ENCODE results near the gene THSD4. TPM values are rescaled to one million over a fixed set of nuclear protein-coding genes. Genes with fewer than 3 reads are reported as not detected.

The THSD4 gene
- total RNA-seq, 1 donor: 15.6 TPM

DNA sequence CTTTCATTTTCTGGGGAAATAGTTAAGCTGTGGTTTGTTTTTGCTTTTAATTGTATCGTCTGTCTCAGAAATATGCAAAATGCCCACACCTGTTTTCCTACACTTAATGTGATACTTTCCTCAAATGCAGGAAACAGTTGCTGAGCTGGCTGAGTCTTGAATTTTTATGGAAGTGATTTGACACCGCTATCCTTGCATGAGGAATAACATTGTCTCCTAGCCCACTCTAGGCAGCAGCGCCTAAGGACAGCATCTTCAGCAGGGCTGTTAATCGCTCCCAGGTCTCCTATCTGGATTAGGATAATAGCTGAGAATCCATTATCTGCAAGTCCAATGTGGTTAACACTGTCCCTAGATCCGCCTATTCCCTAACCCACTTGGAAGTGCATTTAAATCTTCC lies 562.5 kb downstream of the THSD4 start:
- Histone ChIP-seq H3K4me2 (ENCODE audit: insufficient read depth, low read length) (no peak overlapping the region), H3K79me2 (ENCODE audit: insufficient read depth, low read length) (no peaks in the 10 kb centered on the region), H3K27me3 (ENCODE audit: insufficient read depth, low read length) (no peaks in the 10 kb centered on the region), H4K20me1 (ENCODE audit: insufficient read depth, low read length) (no peaks in the 10 kb centered on the region), H3K4me3 (ENCODE audit: insufficient read depth, low read length) (no peak overlapping the region), H3K36me3 (ENCODE audit: insufficient read depth, low read length) (no peaks in the 10 kb centered on the region), H3K9me3 (ENCODE audit: low read depth, low read length) (no peaks in the 10 kb centered on the region), H3K4me1 (ENCODE audit: insufficient read depth, low read length) (peaks cover 3% of the 10 kb centered on the region), H2AFZ (ENCODE audit: low read length) (no peak overlapping the region), H3K27ac (ENCODE audit: low read depth, low read length) (no peak overlapping the region)
- TF ChIP-seq CTCF (IDR thresholded peaks at IDR 0.05; ENCODE audit: extremely low read depth, low read depth, low read length): no peak
- DNase-seq (ENCODE audit: insufficient read length, low spot score, missing footprints): no peak

DNA sequence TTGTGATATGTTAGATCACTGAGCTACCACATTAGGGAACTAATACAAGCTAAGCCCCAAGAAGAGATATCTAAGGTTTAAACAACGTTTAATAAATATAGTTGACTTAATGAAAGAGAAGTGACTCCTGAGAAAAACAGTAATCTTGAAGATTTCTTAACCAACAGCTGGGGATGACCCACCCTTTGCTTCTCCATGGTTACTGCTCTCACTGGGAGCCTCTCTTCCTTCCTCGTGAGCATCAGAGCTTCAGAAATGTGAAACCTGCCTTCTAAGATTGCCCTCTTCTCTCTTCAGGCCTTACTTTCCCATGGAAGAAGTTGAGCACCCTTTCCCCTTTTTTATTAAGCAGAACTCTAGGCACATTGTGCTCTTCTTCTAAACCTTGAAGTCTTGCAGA lies 562.9 kb downstream of the THSD4 start:
- peaks cover 7% of the 10 kb centered on the region for H3K4me1 ChIP-seq (ENCODE audit: insufficient read depth, low read length)
- no peaks in the 10 kb centered on the region for H3K36me3 ChIP-seq (ENCODE audit: insufficient read depth, low read length)
- H3K9me3 ChIP-seq (ENCODE audit: low read depth, low read length): no peaks in the 10 kb centered on the region
- no peaks in the 10 kb centered on the region for H3K27me3 ChIP-seq (ENCODE audit: insufficient read depth, low read length)
- H3K4me3 ChIP-seq (ENCODE audit: insufficient read depth, low read length): no peak overlapping the region
- H3K4me2 ChIP-seq (ENCODE audit: insufficient read depth, low read length): no peak overlapping the region
- no peak for TF ChIP-seq CTCF (IDR thresholded peaks at IDR 0.05; ENCODE audit: extremely low read depth, low read depth, low read length)
- H3K79me2 ChIP-seq (ENCODE audit: insufficient read depth, low read length): no peaks in the 10 kb centered on the region
- no peak overlapping the region for H2AFZ ChIP-seq (ENCODE audit: low read length)
- H4K20me1 ChIP-seq (ENCODE audit: insufficient read depth, low read length): no peaks in the 10 kb centered on the region
- no peak overlapping the region for H3K27ac ChIP-seq (ENCODE audit: low read depth, low read length)
- DNase-seq (ENCODE audit: insufficient read length, low spot score, missing footprints): no peak

- H3K79me2 ChIP-seq (ENCODE audit: insufficient read depth, low read length): no peaks in the 10 kb centered on the region
- H3K4me2 ChIP-seq (ENCODE audit: insufficient read depth, low read length): no peak overlapping the region
- H3K27ac ChIP-seq (ENCODE audit: low read depth, low read length): no peak overlapping the region
- H3K4me1 ChIP-seq (ENCODE audit: insufficient read depth, low read length): peaks cover 11% of the 10 kb centered on the region
- no peaks in the 10 kb centered on the region for H4K20me1 ChIP-seq (ENCODE audit: insufficient read depth, low read length)
- H2AFZ ChIP-seq (ENCODE audit: low read length): no peak overlapping the region
- H3K27me3 ChIP-seq (ENCODE audit: insufficient read depth, low read length): no peaks in the 10 kb centered on the region
- H3K4me3 ChIP-seq (ENCODE audit: insufficient read depth, low read length): no peak overlapping the region
- H3K9me3 ChIP-seq (ENCODE audit: low read depth, low read length): no peaks in the 10 kb centered on the region
- TF ChIP-seq CTCF (IDR thresholded peaks at IDR 0.05; ENCODE audit: extremely low read depth, low read depth, low read length): no peak
- no peak for DNase-seq (ENCODE audit: insufficient read length, low spot score, missing footprints)
- H3K36me3 ChIP-seq (ENCODE audit: insufficient read depth, low read length): no peaks in the 10 kb centered on the region
Measured at GRCh38 chr15:71678605-71679004, 563.3 kb downstream of the THSD4 start.

- Histone ChIP-seq H3K4me1 (ENCODE audit: insufficient read depth, low read length) (peaks cover 15% of the 10 kb centered on the region), H3K4me2 (ENCODE audit: insufficient read depth, low read length) (no peak overlapping the region), H3K79me2 (ENCODE audit: insufficient read depth, low read length) (no peaks in the 10 kb centered on the region), H2AFZ (ENCODE audit: low read length) (no peak overlapping the region), H3K36me3 (ENCODE audit: insufficient read depth, low read length) (no peaks in the 10 kb centered on the region), H3K27me3 (ENCODE audit: insufficient read depth, low read length) (no peaks in the 10 kb centered on the region), H3K4me3 (ENCODE audit: insufficient read depth, low read length) (no peak overlapping the region), H4K20me1 (ENCODE audit: insufficient read depth, low read length) (no peaks in the 10 kb centered on the region), H3K27ac (ENCODE audit: low read depth, low read length) (no peak overlapping the region), H3K9me3 (ENCODE audit: low read depth, low read length) (no peaks in the 10 kb centered on the region)
- TF ChIP-seq CTCF (IDR thresholded peaks at IDR 0.05; ENCODE audit: extremely low read depth, low read depth, low read length): no peak
- no peak for DNase-seq (ENCODE audit: insufficient read length, low spot score, missing footprints)
Measured at GRCh38 chr15:71679223-71679792, 564.0 kb downstream of the THSD4 start.
